ES-I3 (cell line): ENCODE measurements around the gene MSH4.
"Not testable (repeated sequence)": the region's sequence is repeated elsewhere in the genome, so short reads cannot be mapped to it uniquely, and the experiment has no call there.

Experiments
- H3K36me3 ChIP-seq: 2 replicates; pipeline ENCODE4 v1.6.1; 2013; ENCODE audit warnings: mild to moderate bottlenecking, low read length, control low read depth, moderate library complexity; ENCODE audit not compliant: insufficient read depth
- H3K4me1 ChIP-seq: 2 replicates; pipeline ENCODE4 v1.6.1; 2013; ENCODE audit warnings: mild to moderate bottlenecking, control low read depth, low read length; ENCODE audit not compliant: insufficient read depth
- H3K9ac ChIP-seq: 2 replicates; pipeline ENCODE4 v1.6.1; 2013; ENCODE audit warnings: low read depth, mild to moderate bottlenecking, low read length, moderate library complexity
- H3K9me3 ChIP-seq: 2 replicates; pipeline ENCODE4 v1.6.1; 2013; ENCODE audit warnings: mild to moderate bottlenecking, low read length, moderate library complexity; ENCODE audit not compliant: control insufficient read depth, insufficient read depth

The MSH4 gene

DNA sequence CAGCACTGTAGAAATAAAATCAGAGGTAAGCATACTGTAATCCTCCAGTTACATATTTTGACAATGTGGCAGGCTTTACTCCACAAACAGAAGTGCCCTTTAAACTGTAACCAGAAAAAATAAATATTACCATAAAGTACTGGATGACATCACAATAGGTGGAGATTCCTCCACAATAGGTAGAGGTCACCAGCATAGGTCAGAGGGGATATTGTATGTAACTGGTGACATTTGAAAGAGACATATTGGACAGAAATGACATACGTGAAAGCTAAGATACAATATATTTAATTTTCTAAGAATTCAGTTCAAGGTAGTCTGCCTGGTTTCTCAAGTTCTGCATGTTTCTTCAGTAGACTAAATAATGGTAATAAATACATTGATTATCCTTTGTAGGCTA, 135.6 kb downstream of the MSH4 start, which contains the start of gene ASB17:
Gene ASB17 (minus strand): TSS at position 101 of the 400 bp plus-strand sequence. CDS start 113 bp downstream, outside the sequence.
- Histone ChIP-seq H3K9ac (no peak within 1 kb of the TSS), H3K9me3 (no peaks in the 10 kb centered on the region), H3K4me1 (no peaks in the 10 kb centered on the region), H3K36me3 (no peaks in the 10 kb centered on the region)

DNA sequence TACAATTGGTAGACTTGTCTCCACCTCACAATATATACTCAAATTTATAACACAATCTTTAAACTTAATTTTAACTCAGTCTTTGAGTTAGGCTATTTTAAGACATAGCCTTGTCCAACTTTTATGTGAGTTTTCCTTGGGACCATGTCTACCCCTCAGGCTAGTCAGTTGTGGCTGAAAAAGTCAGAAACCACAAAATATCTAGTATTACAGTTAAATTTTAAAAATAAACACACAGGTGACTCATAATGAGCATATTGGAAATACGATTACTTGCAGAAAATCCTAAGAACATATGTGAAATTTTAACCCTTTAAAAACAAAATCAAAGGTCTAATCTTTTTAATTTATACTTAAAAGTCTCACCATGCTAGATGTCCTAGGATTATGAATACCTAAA, 140.4 kb downstream of the MSH4 start:
- Histone ChIP-seq H3K9me3 (no peaks in the 10 kb centered on the region), H3K9ac (no peak overlapping the region), H3K4me1 (no peaks in the 10 kb centered on the region), H3K36me3 (no peaks in the 10 kb centered on the region)

DNA sequence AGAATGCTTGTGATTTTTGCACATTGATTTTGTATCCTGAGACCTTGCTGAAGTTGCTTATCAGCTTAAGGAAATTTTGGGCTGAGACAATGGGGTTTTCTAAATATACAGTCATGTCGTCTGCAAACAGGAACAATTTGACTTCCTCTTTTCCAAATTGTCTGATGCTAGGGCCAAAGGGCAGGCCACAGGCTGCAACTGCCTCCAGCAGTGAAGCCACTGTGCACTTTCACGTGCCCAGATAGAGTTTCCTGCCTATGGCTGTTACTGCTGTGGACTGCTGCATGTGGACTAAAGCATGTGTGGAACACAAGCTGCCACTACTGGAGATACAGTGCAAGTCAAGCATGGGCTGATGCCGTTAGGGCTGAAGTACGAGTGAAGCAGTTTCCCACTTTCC, 146.4 kb downstream of the MSH4 start:
- H3K4me1 ChIP-seq, H3K9ac ChIP-seq, H3K36me3 ChIP-seq, H3K9me3 ChIP-seq: not testable (repeated sequence)

DNA sequence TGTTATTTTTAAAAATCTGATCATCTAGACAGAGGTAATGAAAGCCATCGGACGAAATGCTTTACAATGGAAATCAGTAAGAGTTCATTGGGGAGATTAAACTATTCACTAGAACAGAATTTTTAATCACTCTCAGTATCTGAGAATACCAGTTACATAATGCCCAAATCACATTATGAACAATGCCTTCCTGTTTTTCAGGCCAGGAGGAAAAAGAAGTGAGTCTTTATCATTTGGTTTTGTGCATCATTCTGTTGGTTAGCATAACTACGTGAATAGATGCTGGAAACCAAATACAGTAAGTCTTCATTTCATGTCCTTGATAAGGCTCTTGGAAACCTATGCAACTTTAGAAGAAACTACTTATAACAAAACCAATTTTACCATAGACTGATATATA, 153.5 kb downstream of the MSH4 start:
- no peaks in the 10 kb centered on the region for H3K4me1 ChIP-seq
- H3K9ac ChIP-seq: no peak overlapping the region
- H3K36me3 ChIP-seq: no peaks in the 10 kb centered on the region
- no peaks in the 10 kb centered on the region for H3K9me3 ChIP-seq

DNA sequence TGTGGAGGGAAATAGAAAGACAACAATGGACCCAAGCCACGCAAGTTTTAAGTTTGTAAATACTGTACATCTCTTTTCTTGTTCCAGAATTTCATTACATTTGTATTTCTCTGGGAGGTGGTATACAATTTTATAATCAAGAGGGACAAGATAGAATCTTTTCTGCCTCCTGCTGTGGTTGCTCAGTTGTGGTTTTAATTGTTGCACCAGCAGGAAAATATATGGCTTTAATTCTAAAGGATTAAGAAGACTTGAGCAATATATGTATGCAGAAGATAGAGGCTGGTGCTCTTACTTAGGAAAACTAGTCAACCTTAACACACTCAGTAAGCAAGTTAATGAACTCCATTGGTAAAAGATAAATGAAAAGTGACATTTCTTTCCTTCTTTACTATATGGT, 155.3 kb downstream of the MSH4 start:
- Histone ChIP-seq H3K9ac (no peak overlapping the region), H3K4me1 (peaks cover under 1% of the 10 kb centered on the region; the same call in 1 of the 2 replicates), H3K36me3 (no peaks in the 10 kb centered on the region), H3K9me3 (no peaks in the 10 kb centered on the region)

DNA sequence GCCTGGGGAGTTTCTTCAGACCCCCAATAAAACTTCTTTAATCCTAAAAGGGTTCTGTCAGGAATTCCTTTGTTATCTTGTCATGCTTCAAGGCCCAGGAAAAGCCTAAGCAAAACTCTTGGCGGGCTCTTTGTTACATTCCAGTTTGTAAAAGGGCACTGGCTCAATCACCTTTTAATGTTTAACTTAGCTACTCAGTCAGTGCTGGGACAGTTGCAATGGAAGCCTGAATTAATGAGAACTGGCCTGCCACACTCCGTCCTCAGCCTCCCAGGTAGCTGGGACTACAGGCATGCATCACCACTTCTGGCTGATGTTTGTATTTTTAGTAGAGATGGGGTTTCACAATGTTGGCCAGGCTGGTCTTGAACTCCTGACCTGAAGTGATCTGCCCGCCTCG, 156.8 kb downstream of the MSH4 start:
- Histone ChIP-seq H3K9ac (no peak overlapping the region), H3K9me3 (no peaks in the 10 kb centered on the region), H3K36me3 (no peaks in the 10 kb centered on the region), H3K4me1 (peaks cover 5% of the 10 kb centered on the region; the same call in 1 of the 2 replicates)

DNA sequence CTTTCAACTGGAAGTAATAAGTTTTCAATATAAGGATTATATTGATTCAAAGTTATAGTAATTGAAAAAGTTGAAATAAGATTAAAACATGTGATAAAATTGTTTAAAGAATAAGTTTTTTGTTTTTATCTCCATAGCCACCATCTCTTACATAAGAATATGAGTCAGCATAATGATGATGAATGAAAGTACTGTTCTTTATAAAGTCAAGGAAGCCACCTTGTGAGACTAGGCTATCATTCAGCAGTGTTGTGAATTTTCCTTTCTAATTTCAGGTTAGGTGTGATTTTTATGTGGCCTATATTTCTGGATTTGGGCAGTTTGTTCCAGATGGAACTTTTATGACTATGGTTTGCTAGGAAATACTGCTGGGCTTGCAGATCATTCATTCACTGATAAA, 157.9 kb downstream of the MSH4 start:
- H3K9me3 ChIP-seq: no peaks in the 10 kb centered on the region
- peaks cover 5% of the 10 kb centered on the region; the same call in 1 of the 2 replicates for H3K4me1 ChIP-seq
- no peaks in the 10 kb centered on the region for H3K36me3 ChIP-seq
- H3K9ac ChIP-seq: no peak overlapping the region
